Stimulated activated CD4-positive, alpha-beta T cell treated with anti-CD3 and anti-CD28 coated beads, Interleukin-4, amount 100 ng/mL, for 24 hours (primary cell): ENCODE data around the gene ANKRD65.
"Not testable (repeated sequence)": the region's sequence is repeated elsewhere in the genome, so short reads cannot be mapped to it uniquely, and the experiment has no call there.

Experiments
- DNase-seq: peaks from one replicate; pipeline ENCODE4 v3.0.0-alpha.2; 2020

ANKRD65 gene

DNA sequence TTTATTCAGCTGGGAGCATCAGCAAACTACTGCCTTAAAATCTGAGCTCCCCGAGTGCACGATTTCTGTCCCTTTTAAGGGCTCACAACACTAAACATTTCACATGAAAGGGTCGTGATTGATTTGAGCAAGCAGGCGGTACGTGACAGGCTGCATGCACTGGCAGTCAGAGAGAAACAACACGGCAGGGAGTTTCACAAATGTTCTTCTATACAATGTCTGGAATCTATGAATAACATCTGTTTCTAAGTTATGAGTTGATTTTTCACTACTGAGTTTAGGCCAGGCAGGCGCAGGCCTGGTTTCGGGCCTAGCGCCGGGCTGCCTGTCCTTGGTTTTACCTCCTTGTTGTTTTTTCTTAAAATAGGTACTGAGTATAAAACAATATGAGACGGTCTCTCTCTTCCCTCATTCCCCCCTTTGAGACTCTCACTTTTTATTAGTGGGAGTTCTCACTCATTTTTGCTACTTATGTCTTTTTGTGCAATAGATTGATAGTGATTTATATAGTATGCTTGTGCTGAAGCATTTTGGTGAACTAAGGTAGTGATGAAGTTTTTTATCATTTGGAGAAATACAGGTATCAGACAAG lies 8.7 kb downstream of the ANKRD65 start:
- not testable (repeated sequence) for DNase-seq

DNA sequence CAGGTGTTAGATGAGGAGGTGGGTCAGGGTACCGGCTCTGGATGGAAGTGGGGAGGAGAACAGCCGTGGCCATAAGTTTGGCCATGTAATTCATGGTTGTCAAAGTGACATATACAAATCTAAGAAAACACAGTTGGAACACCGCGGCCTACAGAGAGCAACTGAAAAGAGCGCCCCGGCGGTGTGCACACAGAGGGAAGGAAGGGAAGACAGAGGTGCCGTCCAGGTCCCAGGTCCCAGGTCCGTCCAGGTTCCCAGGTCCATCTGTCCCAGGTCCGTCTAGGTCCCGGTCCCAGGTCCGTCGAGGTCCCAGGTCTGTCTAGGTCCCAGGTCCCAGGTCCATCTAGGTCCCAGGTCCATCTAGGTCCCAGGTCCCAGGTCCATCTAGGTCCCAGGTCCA lies 9.4 kb downstream of the ANKRD65 start:
- DNase-seq, result no peak

DNA sequence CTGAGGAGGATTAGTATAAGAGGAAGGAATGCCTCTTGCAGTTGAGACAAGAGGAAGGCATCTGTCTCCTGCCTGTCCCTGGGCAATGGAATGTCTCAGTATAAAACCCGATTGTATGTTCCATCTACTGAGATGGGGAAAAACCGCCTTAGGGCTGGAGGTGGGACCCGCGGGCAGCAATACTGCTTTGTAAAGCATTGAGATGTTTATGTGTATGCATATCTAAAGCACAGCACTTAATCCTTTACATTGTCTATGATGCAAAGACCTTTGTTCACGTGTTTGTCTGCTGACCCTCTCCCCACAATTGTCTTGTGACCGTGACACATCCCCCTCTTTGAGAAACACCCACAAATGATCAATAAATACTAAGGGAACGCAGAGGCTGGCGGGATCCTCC lies 10.8 kb downstream of the ANKRD65 start:
- DNase-seq, result not testable (repeated sequence)

DNA sequence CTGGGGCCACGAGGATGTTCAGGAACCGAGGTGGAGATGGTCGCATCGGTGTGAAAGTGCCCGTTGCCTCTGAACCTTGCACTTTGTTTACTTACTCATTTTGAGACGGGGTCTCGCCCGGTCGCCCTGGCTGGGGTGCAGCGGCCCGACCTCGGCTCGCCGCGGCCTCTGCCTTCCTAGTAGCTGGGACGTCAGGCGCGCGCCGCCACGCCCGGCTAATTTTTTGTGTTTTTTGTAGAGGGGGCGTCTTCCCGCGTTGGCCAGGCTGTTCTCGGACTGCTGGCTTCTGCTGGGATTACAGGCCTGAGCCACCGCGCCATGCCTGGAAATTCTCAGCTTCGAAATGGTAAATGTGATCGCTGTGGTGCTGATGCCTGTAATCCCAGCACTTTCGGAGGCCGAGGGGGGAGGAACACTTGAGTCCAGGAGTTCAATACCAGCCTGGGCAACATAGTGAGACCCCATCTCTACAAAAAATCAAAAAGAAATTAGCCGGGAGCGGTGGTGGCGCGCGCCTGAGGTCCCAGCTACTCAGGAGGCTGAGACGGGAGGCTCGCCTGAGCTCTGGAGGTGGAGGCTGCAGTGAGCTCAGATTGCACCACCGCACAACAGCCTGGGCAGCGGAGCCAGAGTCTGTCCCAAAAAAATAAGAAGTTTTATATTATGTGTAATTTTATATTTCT lies 13.3 kb downstream of the ANKRD65 start:
- DNase-seq, result peak; percentile 32

DNA sequence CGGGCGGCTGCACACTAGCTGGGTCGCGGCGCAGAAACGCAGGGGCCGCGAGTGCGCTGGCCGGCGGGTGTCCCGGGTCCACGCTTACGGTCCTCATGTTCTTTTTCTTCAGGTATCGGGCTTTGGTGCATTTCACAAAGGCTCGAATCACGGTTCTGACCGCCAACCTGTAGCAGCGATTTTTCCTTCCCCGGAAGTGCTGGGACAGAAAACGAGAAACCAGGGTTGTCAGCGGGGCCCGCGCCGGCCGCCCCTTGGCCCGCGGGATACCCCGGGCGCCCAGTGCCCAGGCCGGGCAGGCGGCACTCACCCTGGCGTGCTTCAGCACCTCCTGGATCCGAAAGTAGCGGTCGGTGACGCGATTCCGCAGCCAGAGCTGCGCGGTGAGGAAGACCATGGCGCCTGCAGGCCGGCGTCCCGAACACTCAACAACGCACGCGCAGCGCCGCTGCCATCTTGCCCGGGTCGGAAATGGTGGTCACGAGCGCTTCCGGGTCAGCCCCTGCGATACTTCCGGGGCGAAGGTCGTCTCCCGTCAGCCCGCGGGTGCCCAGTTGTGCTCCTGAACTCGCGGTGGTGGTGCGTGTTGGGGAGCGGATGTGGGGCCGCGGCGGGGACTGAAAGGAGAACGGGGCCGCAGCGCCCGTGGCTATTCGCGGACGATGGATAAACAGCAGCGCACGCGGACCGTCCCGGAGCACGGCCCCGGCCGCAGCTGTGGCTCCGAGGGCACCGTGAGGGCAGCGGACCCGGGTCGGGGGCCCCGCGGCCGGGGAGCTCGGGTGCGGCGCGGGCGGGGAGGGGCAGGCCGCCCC lies 14.0 kb downstream of the ANKRD65 start, which contains the start of gene MRPL20:
MRPL20 (minus strand) TSS at position 473 of the 815 bp plus-strand sequence; CDS start at position 397, 76 bp downstream.
- peak; percentile 97 for DNase-seq

DNA sequence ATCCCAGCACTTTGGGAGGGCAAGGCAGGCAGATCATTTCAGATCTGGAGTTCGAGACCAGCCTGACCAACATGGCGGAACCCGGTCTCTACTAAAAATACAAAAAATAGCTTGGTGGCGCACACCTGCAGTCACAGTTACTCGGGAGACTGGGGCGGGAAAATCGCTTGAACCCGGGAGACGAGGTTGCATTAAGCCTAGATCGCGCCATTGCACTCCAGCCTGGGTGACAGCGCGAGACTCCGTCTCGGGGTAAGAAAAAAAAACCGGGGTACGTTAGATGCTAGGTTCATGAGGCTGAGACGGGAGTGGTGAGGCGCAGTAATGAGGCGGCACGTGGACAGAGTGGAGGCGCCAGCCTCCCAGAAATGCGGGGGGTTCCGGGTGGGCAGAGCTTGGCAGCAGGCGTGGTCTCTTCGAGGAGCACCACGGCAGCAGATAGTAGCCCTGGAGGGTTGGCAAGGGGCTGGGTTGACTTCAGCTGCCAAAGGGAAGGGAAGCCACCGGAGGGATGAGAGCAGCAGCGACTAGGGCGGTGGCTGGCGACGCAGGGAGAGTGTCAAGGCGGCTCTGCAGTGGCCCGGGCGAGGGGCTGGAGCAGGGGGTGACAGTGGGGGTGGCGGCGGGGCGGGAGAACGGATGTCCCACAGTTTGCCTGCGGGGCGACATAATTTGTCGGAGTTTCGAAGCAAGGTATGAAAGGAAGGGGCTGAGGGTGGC lies 14.8 kb downstream of the ANKRD65 start:
- no peak for DNase-seq

DNA sequence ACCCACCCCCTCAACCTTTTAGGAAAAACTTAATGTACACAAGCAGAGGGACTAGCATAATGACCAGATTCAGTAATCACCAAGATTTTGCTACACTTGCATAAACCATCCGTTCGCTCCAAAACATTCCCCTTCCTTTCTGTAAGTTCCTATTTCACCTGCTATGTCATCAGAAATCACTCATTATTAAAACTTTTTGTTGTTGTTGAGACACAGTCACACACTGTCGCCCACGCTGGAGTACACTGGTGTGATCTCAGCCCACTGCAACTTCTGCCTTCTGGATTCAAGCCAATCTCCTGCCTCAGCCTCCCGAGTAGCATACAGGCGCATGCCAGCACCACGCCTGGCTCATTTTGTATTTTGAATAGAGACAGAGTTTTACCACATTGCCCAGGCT lies 17.4 kb downstream of the ANKRD65 start:
- DNase-seq, result no peak

DNA sequence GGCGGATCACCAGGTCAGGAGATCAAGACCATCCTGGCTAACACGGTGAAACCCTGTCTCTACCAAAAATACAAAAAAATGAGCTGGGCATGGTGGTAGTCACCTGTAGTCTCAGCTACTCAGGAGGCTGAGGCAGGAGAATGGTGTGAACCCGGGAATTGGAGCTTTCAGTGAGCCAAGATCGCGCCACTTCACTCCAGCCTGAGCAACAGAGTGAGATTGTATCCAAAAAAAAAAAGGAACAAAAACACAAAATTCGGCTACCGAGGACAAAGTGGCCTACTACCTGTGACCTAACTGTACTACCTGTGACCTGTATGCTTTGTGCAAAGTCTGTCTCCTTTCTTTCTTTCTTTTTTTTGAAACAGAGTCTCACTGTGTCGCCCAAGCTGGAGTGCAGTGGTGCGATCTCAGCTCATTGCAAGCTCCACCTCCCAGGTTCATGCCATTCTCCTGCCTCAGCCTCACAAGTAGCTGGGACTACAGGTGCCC lies 18.1 kb downstream of the ANKRD65 start:
- DNase-seq, result not testable (repeated sequence)

DNA sequence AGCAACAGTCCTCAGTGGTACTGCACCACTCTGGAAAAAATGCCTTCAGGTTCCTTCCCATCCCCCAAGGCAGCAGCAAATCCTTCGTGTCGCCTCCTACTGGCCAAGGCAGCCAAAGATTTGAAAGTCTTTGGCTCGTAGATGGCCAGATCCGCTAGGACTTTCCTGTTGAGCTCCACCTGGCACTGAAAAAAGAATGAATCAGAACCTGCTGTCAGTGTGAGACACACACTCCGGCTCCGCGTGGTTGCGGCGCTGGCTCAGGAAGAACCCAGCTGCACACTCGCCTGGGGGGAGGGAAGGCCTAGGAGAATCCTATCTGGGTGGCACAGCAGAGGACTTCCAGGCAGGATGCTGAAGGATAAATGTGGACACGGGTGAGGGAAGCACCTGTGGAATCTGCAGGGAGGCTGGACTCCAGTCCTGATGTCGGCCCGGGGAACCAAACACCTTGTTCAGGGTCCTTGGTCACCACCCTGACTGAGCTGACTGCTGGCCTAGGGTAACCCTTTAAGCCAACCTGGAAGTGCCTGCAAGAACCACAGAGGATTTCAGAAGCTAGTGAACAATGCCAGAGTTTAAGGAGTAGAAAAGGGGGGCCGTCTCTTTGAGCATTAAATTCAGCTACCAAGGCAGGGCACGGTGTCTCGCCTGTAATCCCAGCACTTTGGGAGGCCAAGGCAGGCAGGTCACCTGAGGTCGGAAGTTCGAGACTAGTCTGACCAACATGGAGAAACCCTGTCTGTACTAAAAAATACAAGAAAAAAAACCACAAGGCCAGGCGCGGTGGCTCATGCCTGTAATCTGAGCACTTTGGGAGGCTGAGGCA lies 18.8 kb downstream of the ANKRD65 start:
- peak; percentile 57 for DNase-seq

DNA sequence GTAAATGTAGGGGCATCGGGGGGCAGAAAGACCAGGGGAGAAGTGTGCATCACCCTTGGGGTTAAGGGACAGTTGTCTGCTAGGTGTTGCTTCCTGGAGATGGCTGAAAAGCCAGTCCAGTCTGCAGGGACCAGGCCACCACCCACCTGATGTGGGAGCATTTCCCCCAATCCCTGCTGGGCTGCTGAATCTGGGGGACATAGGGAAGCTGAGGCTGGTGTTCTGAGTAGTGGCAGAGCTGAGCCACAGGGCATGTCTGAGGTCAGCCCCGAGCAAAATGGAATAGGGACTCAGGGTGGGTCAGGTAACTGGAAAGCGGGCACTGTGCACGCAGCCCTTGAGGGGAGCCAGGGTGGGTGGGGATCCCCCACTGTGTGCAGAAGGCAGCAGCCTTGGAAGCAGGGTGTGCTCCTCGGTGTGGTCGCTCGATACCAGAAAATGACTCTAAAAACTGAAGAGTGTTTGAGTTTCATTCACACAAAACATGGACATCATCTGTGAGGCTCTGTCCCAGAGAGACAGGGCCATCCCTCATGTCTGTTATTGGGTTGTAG lies 19.5 kb downstream of the ANKRD65 start:
- DNase-seq, result no peak

DNA sequence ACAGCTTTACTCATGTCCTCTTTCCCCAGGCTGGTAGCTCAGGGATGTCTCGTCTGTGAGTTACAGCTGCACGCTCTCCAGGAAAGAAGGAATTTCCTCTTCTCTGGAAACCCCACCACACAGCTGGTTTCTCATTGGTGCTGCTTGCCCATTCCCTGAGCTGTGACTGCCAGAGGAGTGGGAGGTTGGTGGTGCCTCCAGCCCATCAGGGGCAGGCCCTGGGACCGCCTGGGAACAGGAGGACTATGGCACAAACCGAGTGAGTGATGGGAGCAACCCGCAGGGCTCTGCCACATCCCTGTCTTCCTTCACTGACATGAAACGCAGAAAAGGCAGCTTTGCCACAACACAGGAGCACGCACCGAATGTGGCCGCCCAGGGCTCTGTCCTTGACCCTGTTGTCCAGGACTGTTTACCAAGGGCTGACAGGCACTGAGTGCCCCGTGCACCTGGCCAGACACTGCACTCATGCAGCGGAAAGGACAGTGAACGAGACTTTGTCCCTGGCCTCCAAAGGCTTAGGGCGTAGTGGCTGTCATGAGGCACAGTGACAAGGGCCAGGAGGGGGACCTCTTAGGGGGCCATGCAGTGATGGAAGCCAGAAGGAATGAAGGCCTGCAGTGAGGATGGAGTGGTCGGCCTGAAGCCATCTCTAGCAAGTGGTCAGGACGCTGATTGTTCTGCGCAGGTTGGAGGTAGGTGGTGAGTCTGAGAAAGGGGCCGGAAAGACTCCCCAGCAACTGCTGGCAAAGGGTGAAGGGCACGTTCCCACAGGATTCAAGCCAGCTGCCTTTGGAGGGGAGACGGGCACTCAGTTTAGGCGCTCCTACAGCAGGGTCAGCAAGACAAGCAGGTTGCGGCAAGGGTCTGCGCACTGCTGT lies 20.3 kb downstream of the ANKRD65 start:
- DNase-seq, result no peak

DNA sequence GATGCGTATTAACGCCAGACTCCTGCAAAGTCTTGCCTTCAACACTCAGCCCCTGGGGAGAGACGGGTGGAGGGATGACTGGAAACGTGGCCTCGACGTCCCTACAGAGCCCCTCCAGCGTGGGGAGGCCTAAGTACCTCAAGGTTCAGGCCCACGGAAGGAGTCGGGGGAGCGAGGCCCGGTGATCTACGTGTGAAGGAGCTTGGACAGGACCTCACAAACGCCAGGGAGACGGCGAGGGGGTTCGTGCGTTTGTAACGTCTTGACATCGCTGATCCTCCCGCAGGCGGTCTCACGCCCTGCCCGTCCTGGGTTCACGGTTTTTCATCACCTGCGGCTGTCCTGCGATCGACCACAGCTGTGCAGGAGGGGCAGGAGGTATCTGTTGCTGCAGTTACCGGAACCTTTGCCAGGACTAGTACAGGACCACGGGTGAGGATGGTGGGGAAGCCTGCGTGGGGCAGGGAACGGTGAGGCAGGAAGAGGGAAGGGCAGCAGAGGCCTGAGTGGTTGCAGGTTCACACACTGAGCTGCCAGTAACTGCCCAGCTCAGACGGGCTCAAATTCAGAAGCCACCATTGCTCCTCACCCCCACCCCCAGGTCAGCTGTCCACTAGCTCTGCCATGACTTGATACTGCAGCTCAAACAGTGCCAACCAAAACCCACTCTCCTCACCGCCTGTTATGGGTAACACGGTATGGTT lies 21.1 kb downstream of the ANKRD65 start:
- no peak for DNase-seq

DNA sequence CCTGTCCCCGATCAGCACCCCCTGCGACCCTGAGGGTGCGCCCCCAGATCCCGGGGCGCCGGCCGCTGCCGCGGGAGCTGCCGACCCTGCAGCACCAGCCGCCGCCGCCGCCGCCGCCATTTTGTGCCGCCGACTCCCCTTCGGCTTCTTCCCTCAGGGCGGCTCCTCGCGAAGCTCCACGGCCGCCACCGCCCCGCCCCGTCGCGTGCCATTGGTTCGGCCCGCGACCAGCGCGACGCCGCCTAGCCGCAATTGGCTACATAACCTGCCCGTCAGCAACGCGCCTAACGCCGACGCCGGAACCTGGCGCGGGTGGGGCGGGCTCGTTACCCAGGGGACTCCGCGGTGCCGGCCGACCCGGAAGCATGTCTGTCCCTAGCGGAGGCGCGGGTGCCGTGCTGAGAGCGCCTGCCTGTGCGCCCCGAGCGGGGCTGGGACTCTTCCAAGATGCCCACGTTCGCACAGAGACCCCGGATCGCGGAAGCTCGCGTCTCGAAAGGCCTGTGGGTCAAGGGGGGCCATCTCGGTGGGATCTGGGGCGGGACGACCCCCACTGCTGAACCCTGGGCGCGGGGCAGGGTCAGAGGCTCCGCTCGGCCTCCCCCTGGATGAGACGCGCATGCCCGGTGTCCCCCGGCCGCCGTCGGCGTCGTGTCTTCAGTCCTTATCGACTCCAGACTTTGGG lies 21.7 kb downstream of the ANKRD65 start, which contains the start of gene CCNL2:
CCNL2 (minus strand) TSS at position 149 of the 685 bp plus-strand sequence; CDS start at position 120, 29 bp downstream.
- peak; percentile 99 for DNase-seq

DNA sequence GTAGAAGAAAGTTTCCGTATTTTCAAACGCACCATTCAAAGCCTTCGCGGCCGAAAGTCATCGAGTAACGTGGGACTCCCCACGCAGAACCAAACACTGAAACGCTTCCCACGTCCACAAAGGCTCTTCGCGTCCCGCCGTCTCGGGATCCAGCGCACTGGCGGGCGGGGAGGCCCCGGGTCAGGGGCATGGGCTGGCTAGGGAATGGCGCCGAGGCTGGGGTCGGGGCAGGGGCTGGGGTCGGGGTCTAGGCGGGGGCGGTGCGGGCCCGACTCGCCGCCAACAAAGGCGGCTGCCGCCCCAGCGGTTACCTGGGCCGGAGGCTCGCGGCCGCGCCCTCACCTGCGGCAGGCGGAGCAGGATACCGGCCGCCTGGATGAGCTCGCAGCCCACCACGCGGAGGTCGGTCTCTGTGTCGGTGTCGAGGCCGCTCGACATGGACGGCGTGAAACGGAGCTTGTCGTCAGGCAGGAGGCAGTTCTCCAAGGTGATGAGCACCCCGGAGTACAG lies 22.3 kb downstream of the ANKRD65 start:
- DNase-seq, result peak; percentile 31

DNA sequence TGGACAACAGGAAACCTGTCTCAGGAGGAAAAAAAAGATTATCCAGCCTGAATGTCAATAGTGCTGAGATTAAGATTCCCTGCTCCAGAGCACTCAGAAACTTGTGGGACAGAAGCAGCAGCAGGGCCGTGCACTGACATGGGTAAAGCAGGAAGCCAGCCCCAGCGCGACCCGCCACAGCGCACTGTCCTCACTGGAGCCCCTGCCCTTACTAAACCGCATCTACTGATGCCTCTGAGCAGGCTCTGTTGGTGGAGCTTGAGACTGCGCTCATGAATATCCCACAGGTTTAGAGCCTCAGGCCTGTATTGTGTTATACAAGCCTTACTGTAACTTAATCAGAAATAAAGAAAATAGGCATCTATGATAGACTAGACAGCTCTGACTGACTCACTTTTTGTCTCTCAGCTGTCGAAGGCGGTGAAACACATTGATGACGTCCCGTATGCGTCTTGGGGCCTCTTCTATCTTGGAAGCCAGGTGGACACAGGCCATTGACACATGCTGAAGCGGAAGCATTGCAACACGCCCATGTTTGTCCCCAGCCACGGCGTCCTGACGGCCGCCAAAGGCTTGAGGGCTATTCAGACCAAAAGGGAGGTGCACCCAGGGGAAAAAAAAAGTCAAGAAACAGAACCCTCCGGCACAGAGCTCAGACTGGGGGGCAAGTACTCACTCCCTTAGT lies 23.1 kb downstream of the ANKRD65 start:
- DNase-seq, result no peak

DNA sequence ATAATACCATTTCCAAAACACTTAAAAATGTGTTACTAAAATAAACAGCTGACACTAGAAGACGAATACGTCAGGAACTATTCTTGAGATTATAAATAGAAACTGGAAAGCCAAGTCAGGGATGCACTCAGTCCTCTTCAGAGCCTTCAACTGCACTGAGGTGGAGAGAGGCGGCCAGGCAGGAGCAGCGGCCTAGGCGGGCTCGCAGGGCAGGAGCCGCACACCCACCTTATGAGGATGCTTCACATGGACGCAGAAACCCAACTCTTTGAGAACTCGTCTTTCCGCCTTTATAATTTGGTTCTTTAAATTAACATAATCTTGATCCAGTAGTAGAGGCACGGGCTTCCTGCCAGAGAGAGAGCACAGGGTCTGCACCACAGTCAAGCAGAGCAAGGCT lies 25.9 kb downstream of the ANKRD65 start:
- DNase-seq, result no peak

DNA sequence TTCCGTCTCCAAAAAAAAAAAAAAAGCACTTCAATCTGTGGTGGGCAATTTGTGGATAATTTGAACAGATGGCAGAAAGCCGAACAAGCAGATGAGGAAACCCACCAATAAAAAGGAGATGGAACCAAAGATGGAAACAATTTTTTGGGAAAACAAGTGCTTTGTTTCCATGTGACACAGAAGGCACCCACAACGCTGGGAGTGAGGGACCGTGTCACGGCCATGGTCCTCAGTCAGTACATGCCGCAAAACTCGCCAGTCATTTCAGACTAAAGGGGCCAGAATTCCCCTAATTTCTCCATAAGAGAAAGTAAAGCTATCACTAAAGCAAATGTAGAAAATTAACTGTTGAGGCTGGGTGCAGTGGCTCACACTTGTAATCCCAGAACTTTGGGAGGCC lies 27.0 kb downstream of the ANKRD65 start:
- no peak for DNase-seq

DNA sequence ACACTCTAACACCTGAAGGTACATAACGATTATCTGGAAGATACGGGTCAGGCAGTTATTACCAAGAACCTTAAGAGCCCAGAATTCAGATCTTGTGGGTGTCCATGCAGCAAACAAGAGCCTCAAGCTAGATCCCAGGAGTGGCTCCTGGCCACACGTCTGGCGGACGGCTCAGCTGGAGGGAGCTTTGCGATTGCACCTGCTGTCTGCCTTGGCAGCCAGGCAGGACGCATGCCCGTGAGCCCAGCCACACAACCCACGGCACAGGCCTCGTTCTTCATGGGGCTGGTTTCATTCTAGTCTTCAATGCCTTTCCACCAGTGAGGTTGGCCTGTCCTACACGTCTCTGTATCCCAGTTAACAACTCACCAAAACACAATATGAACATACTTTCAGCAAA lies 27.6 kb downstream of the ANKRD65 start:
- DNase-seq, result no peak
